HG02798 (cell line): ENCODE measurements around the gene IFIT1B.

ENCODE experiments used
- ATAC-seq: cut with Tn5 transposase; IDR thresholded peaks from one replicate; pipeline ENCODE4 v1.9.1; 2021; ENCODE audit warnings: mild to moderate bottlenecking; ENCODE audit not compliant: unreplicated experiment, poor library complexity

Gene IFIT1B

GRCh38 chr10:89347701-89348457 is 30.0 kb upstream of the IFIT1B start:
- no peak for ATAC-seq

GRCh38 chr10:89348481-89348880 is 29.4 kb upstream of the IFIT1B start:
- ATAC-seq: no peak

DNA sequence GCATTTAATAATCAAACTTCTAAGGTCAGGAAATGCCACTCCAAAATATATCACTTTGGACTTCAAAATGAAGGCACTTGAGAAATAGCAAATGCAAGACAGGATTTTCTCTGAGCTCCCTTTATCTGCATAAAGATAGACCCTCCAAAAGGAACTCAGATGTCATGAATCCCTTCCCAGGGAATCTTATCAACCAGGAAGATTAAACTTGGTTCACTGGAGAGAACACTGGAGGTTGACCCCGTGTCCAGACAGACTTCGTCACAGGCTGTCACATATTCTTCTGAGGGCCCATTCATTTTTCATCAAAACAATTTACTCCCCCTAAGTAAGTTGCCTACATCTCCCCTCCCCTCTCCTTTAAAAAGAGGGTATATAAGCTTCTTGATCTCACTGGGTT is 28.9 kb upstream of the IFIT1B start:
- ATAC-seq: no peak

DNA sequence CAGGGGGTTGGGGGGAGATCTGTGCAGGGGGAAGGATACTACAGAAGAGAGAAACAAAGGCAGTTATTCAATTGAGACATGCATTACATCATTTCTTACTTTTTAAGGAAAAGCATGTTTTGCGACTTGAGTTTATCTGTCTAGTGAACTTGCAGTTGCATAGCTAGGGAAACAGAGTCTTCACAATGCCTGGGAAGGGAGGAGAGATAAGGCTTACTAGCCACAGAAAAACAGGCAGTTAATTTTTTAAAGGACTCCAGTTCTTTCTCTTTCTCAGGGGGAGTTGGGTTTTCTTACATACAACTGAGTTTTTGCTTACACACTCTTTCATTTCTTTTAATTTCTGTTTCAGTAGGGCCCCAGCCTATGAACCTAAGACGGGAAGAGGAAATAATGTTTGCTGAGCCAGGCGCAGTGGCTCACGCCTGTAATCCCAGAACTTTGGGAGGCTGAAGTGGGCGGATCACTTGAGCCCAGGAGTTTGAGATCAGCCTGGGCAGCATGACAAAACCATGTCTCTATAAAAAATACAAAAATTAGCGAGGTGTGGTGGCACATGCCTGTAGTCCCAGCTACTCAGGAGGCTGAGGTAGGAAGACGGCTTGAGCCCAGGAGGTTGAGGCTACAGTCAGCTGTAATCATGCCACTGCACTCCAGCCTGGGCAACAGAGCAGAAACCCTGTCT is 27.1 kb upstream of the IFIT1B start:
- peak; percentile 29 for ATAC-seq

GRCh38 chr10:89351412-89351779 is 26.5 kb upstream of the IFIT1B start:
- ATAC-seq: peak; percentile 89

DNA sequence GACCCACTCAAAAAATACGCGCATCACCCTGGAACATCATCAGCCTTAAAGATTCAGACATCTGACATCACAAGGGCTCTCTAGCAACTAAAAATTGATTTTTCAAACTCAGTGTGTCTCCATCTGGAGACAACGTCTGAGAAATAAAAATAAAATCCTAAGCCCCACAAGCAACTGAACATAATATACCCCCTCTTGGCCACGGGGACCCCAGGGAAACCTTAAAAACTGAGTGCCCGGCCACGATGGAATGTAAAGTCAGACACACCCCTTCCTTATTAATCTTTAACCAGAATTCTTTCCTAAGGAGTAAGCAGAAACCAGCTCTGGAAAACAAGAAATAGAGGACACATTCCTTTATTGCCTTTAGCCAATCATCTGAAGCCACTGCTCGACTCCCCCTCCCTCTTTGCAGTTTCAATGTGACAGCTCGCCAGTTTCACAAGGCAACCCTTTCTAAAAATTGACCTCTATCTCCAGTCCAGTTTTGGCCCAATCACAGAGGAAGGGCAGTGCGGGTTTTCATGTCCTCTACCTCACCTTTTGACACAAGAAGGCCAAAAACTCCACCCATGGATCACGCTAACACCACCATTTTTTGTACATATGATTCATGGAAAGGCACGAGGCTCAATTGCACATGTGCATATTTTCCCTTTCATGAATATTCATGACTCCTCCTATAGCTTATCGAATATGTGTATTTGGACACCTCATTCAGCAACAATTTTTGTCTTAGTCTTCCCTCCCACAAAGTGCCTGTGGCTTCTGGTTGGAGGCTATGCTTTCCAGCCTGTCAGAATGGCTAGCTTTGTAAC is 25.9 kb upstream of the IFIT1B start:
- peak; percentile 50 for ATAC-seq

DNA sequence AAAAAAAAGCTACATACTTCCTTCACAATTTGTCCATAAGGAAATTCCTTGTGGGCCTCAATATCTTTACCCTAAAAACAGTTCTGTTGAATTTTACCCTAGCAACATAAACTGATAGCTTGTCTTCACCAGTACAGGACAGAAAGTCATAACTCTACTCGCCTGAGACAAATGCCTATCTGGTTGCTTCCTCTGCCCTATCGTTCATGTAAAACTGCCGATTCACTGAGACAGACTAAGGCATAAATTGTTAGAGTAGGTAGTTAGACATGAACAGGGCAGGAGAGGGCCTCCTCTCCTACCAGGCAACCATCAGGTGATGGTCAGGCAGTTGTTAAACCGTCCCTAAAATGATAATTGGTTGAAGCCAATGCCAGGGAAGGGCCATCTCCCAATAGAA is 25.1 kb upstream of the IFIT1B start:
- no peak for ATAC-seq

DNA sequence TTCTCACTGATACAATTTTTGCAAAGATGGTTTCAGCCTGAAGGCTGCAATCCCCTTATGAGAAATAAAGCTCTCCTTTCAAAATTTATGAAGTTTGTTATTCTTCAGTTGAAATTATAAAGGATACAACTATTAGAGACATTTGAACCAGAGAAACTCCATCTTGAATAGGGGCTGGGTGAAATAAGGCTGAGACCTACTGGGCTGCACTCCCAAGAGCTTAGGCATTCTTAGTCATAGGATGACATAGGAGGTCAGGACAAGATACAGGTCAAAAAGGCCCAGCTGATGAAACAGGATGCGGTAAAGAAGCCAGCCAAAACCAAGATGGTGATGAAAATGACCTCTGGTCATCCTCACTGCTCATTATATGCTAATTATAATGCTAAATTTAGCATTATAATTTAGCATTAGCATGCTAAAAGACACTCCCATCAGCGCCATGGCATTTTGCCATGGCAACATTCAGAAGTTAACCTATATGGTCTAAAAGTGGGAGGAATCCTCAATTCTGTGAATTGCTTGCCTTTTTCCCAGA is 22.4 kb upstream of the IFIT1B start:
- no peak for ATAC-seq

- ATAC-seq: no peak
Observed at GRCh38 chr10:89357096-89357495, 20.8 kb upstream of the IFIT1B start.

GRCh38 chr10:89357975-89358374 is 19.9 kb upstream of the IFIT1B start:
- ATAC-seq: no peak

DNA sequence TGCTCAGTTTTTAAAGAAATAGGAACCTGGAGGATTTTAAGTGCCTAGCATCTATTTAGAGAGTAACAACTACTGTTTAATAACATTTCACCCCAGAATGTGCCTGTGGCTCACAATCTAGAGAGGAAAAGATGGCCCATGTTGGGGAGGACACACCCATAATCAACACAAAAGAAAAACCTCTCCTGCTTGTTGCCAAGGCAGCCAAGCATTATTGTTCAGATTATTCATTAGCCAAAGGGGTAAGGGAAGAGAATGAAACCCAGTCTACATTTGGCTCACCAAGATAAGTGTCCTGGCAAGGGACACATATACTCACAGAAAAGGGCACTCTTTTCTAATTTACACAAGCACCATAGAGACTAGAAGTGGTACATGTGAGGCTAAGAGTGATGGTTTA is 17.7 kb upstream of the IFIT1B start:
- ATAC-seq: no peak

- no peak for ATAC-seq
Observed at GRCh38 chr10:89362929-89363328, 14.9 kb upstream of the IFIT1B start.

GRCh38 chr10:89363729-89364442 is 14.0 kb upstream of the IFIT1B start:
- ATAC-seq: no peak

DNA sequence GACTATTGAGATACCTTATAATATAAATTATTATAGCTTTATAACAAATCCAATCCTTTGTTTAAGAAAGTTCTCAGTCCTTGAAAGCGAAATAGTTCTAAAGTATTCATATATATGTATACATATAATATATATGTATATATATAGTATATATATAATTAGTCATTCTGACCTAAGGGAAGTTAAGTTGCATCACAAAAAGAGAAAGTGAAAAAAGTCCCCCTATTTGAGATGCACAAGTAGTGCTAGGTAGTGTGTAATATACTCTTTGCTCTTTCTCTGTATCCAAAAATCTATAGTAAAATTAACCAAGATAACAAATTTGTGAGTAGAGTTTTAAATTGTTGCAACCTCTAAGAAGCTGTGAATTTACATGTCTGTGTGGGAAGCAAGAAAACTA is 13.3 kb upstream of the IFIT1B start:
- ATAC-seq: no peak

- ATAC-seq: peak; percentile 82
Observed at GRCh38 chr10:89367529-89367928, 10.3 kb upstream of the IFIT1B start.

GRCh38 chr10:89368129-89368528 is 9.7 kb upstream of the IFIT1B start:
- ATAC-seq: no peak

- no peak for ATAC-seq
Observed at GRCh38 chr10:89369156-89370105, 8.4 kb upstream of the IFIT1B start.

- ATAC-seq: no peak
Observed at GRCh38 chr10:89371079-89371478, 6.8 kb upstream of the IFIT1B start.

DNA sequence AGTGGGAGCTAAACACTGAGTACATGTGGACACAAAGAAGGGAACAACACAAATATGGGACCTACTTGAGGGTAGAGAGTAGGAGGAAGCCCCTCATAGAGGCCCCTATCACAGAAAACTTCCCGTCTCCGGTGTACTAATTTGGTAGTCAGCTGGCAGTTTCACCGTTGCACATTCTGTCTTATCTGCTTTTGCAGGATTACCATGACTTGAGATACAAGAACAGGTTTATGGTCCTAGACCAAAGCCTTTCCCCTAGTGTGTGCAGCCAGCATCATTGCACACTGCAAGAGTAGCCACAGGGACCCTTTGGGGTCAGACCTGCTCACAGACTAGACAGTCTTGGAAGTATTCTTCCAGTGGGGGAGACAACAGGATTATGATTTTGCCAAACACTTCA is 5.9 kb upstream of the IFIT1B start:
- no peak for ATAC-seq
